H9 (cell line): ENCODE results near the gene ANAPC15. TPM values are rescaled to one million over a fixed set of nuclear protein-coding genes. Genes with fewer than 3 reads are reported as not detected.

Experiments
- DNase-seq: peaks from one replicate; pipeline ENCODE4 v3.0.0-alpha.2; 2017
- H2AFZ ChIP-seq: one replicate; pipeline ENCODE4 v1.6.1; 2013; ENCODE audit warnings: mild to moderate bottlenecking, low read length, control low read depth, moderate library complexity
- H2AK5ac ChIP-seq: 2 replicates; pipeline ENCODE4 v1.6.1; 2013; ENCODE audit warnings: low read length, control low read depth, mixed read lengths; ENCODE audit not compliant: insufficient read length
- H2BK120ac ChIP-seq: one replicate; pipeline ENCODE4 v1.6.1; 2013; ENCODE audit warnings: low read depth, mild to moderate bottlenecking, low read length, control low read depth, inconsistent platforms; ENCODE audit not compliant: poor library complexity, severe bottlenecking
- H2BK12ac ChIP-seq: 2 replicates; pipeline ENCODE4 v1.6.1; 2013; ENCODE audit warnings: low read length, control low read depth, mixed read lengths, low read depth; ENCODE audit not compliant: insufficient read length
- H2BK15ac ChIP-seq: 2 replicates; pipeline ENCODE4 v1.6.1; 2013; ENCODE audit warnings: low read depth, low read length, control low read depth
- H2BK20ac ChIP-seq: one replicate; pipeline ENCODE4 v1.6.1; 2013; ENCODE audit warnings: low read depth, mild to moderate bottlenecking, low read length, control low read depth, inconsistent platforms; ENCODE audit not compliant: poor library complexity, severe bottlenecking
- H2BK5ac ChIP-seq: 2 replicates; pipeline ENCODE4 v1.6.1; 2013; ENCODE audit warnings: low read length, control low read depth, mixed read lengths; ENCODE audit not compliant: insufficient read length
- H3K14ac ChIP-seq: 2 replicates; pipeline ENCODE4 v1.6.1; 2013; ENCODE audit warnings: low read length, control low read depth; ENCODE audit not compliant: insufficient read depth
- H3K18ac ChIP-seq: 2 replicates; pipeline ENCODE4 v1.6.1; 2013; ENCODE audit warnings: low read depth, mild to moderate bottlenecking, mixed read lengths, low read length, control low read depth; ENCODE audit not compliant: insufficient read length
- H3K23ac ChIP-seq: 2 replicates; pipeline ENCODE4 v1.6.1; 2013; ENCODE audit warnings: low read length, control low read depth, mixed read lengths, low read depth; ENCODE audit not compliant: insufficient read length
- H3K23me2 ChIP-seq: 2 replicates; pipeline ENCODE4 v1.6.1; 2013; ENCODE audit warnings: low read depth, mild to moderate bottlenecking, mixed read lengths, low read length, control low read depth; ENCODE audit not compliant: insufficient read length, poor library complexity, severe bottlenecking
- H3K27ac ChIP-seq: 2 replicates; pipeline ENCODE4 v1.5.1; 2013; ENCODE audit warnings: low read length, control low read depth, mixed read lengths, low read depth; ENCODE audit not compliant: insufficient read length
- H3K27me3 ChIP-seq: 2 replicates; pipeline ENCODE4 v1.6.1; 2013; ENCODE audit warnings: low read length, control low read depth, inconsistent platforms; ENCODE audit not compliant: insufficient read depth
- H3K4ac ChIP-seq: 2 replicates; pipeline ENCODE4 v1.6.1; 2013; ENCODE audit warnings: low read depth, mild to moderate bottlenecking, control low read depth, inconsistent platforms, low read length, moderate library complexity
- H3K4me1 ChIP-seq: 2 replicates; pipeline ENCODE4 v1.6.1; 2013; ENCODE audit warnings: low read length, control low read depth, inconsistent platforms; ENCODE audit not compliant: insufficient read depth
- H3K4me2 ChIP-seq: 2 replicates; pipeline ENCODE4 v1.6.1; 2013; ENCODE audit warnings: low read length, control low read depth, mixed read lengths; ENCODE audit not compliant: insufficient read length, insufficient read depth
- H3K56ac ChIP-seq: 2 replicates; pipeline ENCODE4 v1.6.1; 2013; ENCODE audit warnings: low read depth, mild to moderate bottlenecking, mixed read lengths, low read length, control low read depth; ENCODE audit not compliant: insufficient read length
- H3K79me1 ChIP-seq: 2 replicates; pipeline ENCODE4 v1.6.1; 2013; ENCODE audit warnings: low read depth, mild to moderate bottlenecking, moderate library complexity, low read length, control low read depth, inconsistent platforms; ENCODE audit not compliant: insufficient read depth, poor library complexity, severe bottlenecking
- H3K79me2 ChIP-seq: 2 replicates; pipeline ENCODE4 v1.6.1; 2013; ENCODE audit warnings: low read length, control low read depth, inconsistent platforms; ENCODE audit not compliant: insufficient read depth
- H3K9ac ChIP-seq: 2 replicates; pipeline ENCODE4 v1.6.1; 2013; ENCODE audit warnings: low read length, control low read depth, mixed read lengths; ENCODE audit not compliant: insufficient read length; ENCODE audit errors: extremely low read depth
- H3K9me3 ChIP-seq: one replicate; pipeline ENCODE4 v1.6.1; 2013; ENCODE audit warnings: low read depth, low read length, inconsistent platforms; ENCODE audit not compliant: control insufficient read depth
- H3T11ph ChIP-seq: one replicate; pipeline ENCODE4 v1.6.1; 2013; ENCODE audit warnings: mild to moderate bottlenecking, low read length, control low read depth, inconsistent platforms
- H4K20me1 ChIP-seq: one replicate; pipeline ENCODE4 v1.6.1; 2013; ENCODE audit not compliant: control insufficient read depth, insufficient read length, insufficient read depth
- H4K5ac ChIP-seq: 2 replicates; pipeline ENCODE4 v1.6.1; 2013; ENCODE audit warnings: low read depth, mild to moderate bottlenecking, mixed read lengths, low read length, control low read depth; ENCODE audit not compliant: insufficient read length
- H4K8ac ChIP-seq: replicated peaks from 2 replicates; pipeline ENCODE4 v1.6.1; 2013; ENCODE audit warnings: low read length, control low read depth, mixed read lengths, low read depth; ENCODE audit not compliant: insufficient read length
- H4K91ac ChIP-seq: 2 replicates; pipeline ENCODE4 v1.6.1; 2013; ENCODE audit warnings: low read depth, mild to moderate bottlenecking, moderate library complexity, mixed read lengths, low read length, control low read depth; ENCODE audit not compliant: insufficient read length
- H3K27ac Mint-ChIP-seq, 3 experiments: 2 replicates in 2 of 3; 3 replicates in 1 of 3; pipeline ENCODE4 v1.8.0; 2020 to 2021; ENCODE audit warnings: mixed read lengths in 3 of 3, mild to moderate bottlenecking in 1 of 3, moderate library complexity in 1 of 3
- H3K27me3 Mint-ChIP-seq: 2 replicates; pipeline ENCODE4 v1.8.0; 2021; ENCODE audit warnings: low read depth, mild to moderate bottlenecking, moderate library complexity, mixed read lengths
- H3K36me3 Mint-ChIP-seq, 3 experiments: 2 replicates in 2 of 3; 3 replicates in 1 of 3; pipeline ENCODE4 v1.8.0; 2020 to 2021; ENCODE audit warnings: low read depth in 3 of 3, mixed read lengths in 3 of 3; ENCODE audit not compliant: insufficient read depth in 1 of 3
- H3K4me1 Mint-ChIP-seq, 2 experiments: 2 replicates each; pipeline ENCODE4 v1.8.0; 2020; ENCODE audit warnings: mixed read lengths in 2 of 2
- H3K4me3 Mint-ChIP-seq, 2 experiments: 2 replicates in 1 of 2; 3 replicates in 1 of 2; pipeline ENCODE4 v1.8.0; 2020 to 2021; ENCODE audit warnings: mild to moderate bottlenecking in 2 of 2, mixed read lengths in 2 of 2, moderate library complexity in 1 of 2
- H3K9me3 Mint-ChIP-seq, 2 experiments: 2 replicates in 1 of 2; 3 replicates in 1 of 2; pipeline ENCODE4 v1.8.0; 2020; ENCODE audit warnings: mild to moderate bottlenecking in 2 of 2, mixed read lengths in 2 of 2, moderate library complexity in 1 of 2
- CTCF ChIP-seq: fragments of 200-600 bp; sonication (generic); conservative IDR thresholded peaks from 3 replicates; pipeline ENCODE4 v1.8.0; 2021; ENCODE audit warnings: antibody characterized with exemption, mild to moderate bottlenecking
- WGBS: extraction: QIAGEN DNeasy Blood & Tissue Kit; methylation state at CpG from one replicate; pipeline ENCODE4 v1.1.7; 2013; ENCODE audit warnings: missing lambda C conversion rate, low lambda C conversion rate, mixed read lengths; ENCODE audit not compliant: insufficient read length; ENCODE audit errors: extremely low coverage; 5-methylcytosine and 5-hydroxymethylcytosine counted together
- total RNA-seq: library from RNA; stranded (reverse); gene quantifications from 2 replicates; pipeline ENCODE4 v1.2.1, GENCODE V29; 2021

Gene ANAPC15
- total RNA-seq, 1 experiment from 2014 or later, result 72.6 TPM

- H4K5ac ChIP-seq, result no peak overlapping the region
- no peak overlapping the region for H2BK120ac ChIP-seq
- no peaks in the 10 kb centered on the region for H3K79me2 ChIP-seq
Measured at GRCh38 chr11:72157131-72157530, 44.6 kb upstream of the ANAPC15 start.

More at GRCh38 chr11:72157131-72157530, 44.6 kb upstream of the ANAPC15 start:
- H4K20me1 ChIP-seq, result no peaks in the 10 kb centered on the region
- H3K27ac ChIP-seq, result no peak overlapping the region
- Mint-ChIP-seq H3K4me1 (no peaks in the 10 kb centered on the region), H3K9me3 (peaks cover 2% of the 10 kb centered on the region in 2 experiments; a peak in 2 of 5 replicates), H3K4me3 (no peak overlapping the region), H3K27me3 (peaks cover 15% of the 10 kb centered on the region), H3K27ac (no peak overlapping the region), H3K36me3 (no peaks in the 10 kb centered on the region; a peak in 1 of 7 replicates)
- DNase-seq, result no peak
- no peak overlapping the region for H4K91ac ChIP-seq
- H3K56ac ChIP-seq, result no peak overlapping the region
- H3K9me3 ChIP-seq, result no peaks in the 10 kb centered on the region
- no peak overlapping the region for H3K4ac ChIP-seq
- H4K8ac ChIP-seq, result no peak overlapping the region
- no peak overlapping the region for H2AK5ac ChIP-seq
- no peaks in the 10 kb centered on the region for H3K23me2 ChIP-seq
- no peaks in the 10 kb centered on the region for H3K79me1 ChIP-seq
- H3K18ac ChIP-seq, result no peak overlapping the region
- H2BK20ac ChIP-seq, result no peak overlapping the region
- no peak overlapping the region for H3K23ac ChIP-seq
- no peaks in the 10 kb centered on the region for H3K4me1 ChIP-seq
- H2BK5ac ChIP-seq, result no peak overlapping the region
- no peak overlapping the region for H2BK15ac ChIP-seq
- H3K14ac ChIP-seq, result no peak overlapping the region
- WGBS, result no CpG with 5 or more reads among the region's 4 CpGs
- H2BK12ac ChIP-seq, result no peak overlapping the region
- H3K27me3 ChIP-seq, result no peaks in the 10 kb centered on the region
- H2AFZ ChIP-seq, result no peak overlapping the region
- no peak overlapping the region for H3T11ph ChIP-seq
- H3K9ac ChIP-seq, result no peak overlapping the region
- H3K4me2 ChIP-seq, result no peak overlapping the region
- no peak for TF ChIP-seq CTCF
